Lung (tissue), 12 donors: ENCODE data around the gene CHST9. TPM values are rescaled to one million over a fixed set of nuclear protein-coding genes. Genes with fewer than 3 reads are reported as not detected.

Experiments
- ATAC-seq: fragments of 200-7000 bp; cut with Tn5 transposase; one replicate; pipeline ENCODE4 v1.9.1; 2020; ENCODE audit warnings: moderate number of reproducible peaks; ENCODE audit not compliant: insufficient read depth, low FRiP score
- DNase-seq, 3 donors: peaks; one replicate each; pipeline ENCODE4 v3.0.0-alpha.2; 2013 to 2017
- H3K27ac ChIP-seq, 2 donors: one replicate each; pipeline ENCODE4 v1.5.1; 2013; ENCODE audit warnings: mild to moderate bottlenecking in 2 of 2, moderate library complexity in 2 of 2, control low read depth in 1 of 2, inconsistent platforms in 1 of 2, low read depth in 1 of 2, low read length in 1 of 2
- H3K27me3 ChIP-seq, 3 donors: one replicate each; pipeline ENCODE4 v1.5.1; 2013; ENCODE audit warnings: low read length in 2 of 3; ENCODE audit not compliant: control insufficient read depth in 3 of 3, insufficient read depth in 3 of 3
- H3K36me3 ChIP-seq, 4 donors: one replicate each; pipeline ENCODE4 v1.5.1; 2013; ENCODE audit warnings: low read length in 4 of 4, mild to moderate bottlenecking in 1 of 4, moderate library complexity in 1 of 4; ENCODE audit not compliant: control insufficient read depth in 4 of 4, insufficient read depth in 4 of 4
- H3K4me1 ChIP-seq, 5 donors: one replicate each; pipeline ENCODE4 v1.5.1; 2013; ENCODE audit warnings: low read length in 5 of 5, mild to moderate bottlenecking in 2 of 5, moderate library complexity in 1 of 5; ENCODE audit not compliant: control insufficient read depth in 5 of 5, insufficient read depth in 5 of 5
- H3K4me3 ChIP-seq: one replicate; pipeline ENCODE4 v1.5.1; 2013; ENCODE audit warnings: mild to moderate bottlenecking, control low read depth, moderate library complexity
- H3K9ac ChIP-seq, 2 donors: one replicate each; pipeline ENCODE4 v1.5.1; 2013; ENCODE audit warnings: low read length in 2 of 2, control low read depth in 1 of 2; ENCODE audit not compliant: insufficient read depth in 1 of 2
- H3K9me3 ChIP-seq, 4 donors: one replicate each; pipeline ENCODE4 v1.5.1; 2013; ENCODE audit warnings: low read length in 3 of 4, mild to moderate bottlenecking in 1 of 4, moderate library complexity in 1 of 4; ENCODE audit not compliant: control insufficient read depth in 4 of 4, insufficient read depth in 3 of 4
- CTCF ChIP-seq: IDR thresholded peaks from 2 replicates; pipeline ENCODE4 v1.5.1; 2012; ENCODE audit warnings: mild to moderate bottlenecking; ENCODE audit errors: control extremely low read depth, extremely low read depth
- WGBS, 2 donors: extraction: QIAGEN DNeasy Blood & Tissue Kit; methylation state at CpG; one replicate each; pipeline ENCODE4 v1.1.7; 2013; 5-methylcytosine and 5-hydroxymethylcytosine counted together
- polyA plus RNA-seq, 2 donors: library from polyadenylated mRNA; stranded (reverse); fragments of 200-250 nt; gene quantifications; one replicate each; pipeline ENCODE4 v1.2.1, GENCODE V29; 2013
- total RNA-seq, 2 donors: library from RNA; depleted of rRNA in 1 of 2; stranded (reverse); fragments of >200 nt in 1 of 2; gene quantifications; one replicate each; pipeline ENCODE4 v1.2.1, GENCODE V29; 2014 to 2021
- donor health status: control.
- donor health status: control.
- donor health status: Bipolar disorder and iron deficiency.
- donor health status: healthy.
- donor health status: DM: yes; HTN: yes; CAD: no.

Gene CHST9
- total and polyA plus RNA-seq, 4 donors: 2.9 to 19.6 (median 9.8) TPM

GRCh38 chr18:27004056-27004829, 180.9 kb downstream of the CHST9 start:
- H3K36me3 ChIP-seq: no peaks in the 10 kb centered on the region
- ATAC-seq (no peak), DNase-seq (peak in 2 of 3 donors; percentile 49 to 56)
- no peak overlapping the region for H3K27ac ChIP-seq
- peaks cover 0 to 5% (median 0%) of the 10 kb centered on the region in 3 donors for H3K27me3 ChIP-seq
- H3K9me3 ChIP-seq: no peaks in the 10 kb centered on the region
- no peak overlapping the region for H3K9ac ChIP-seq
- H3K4me3 ChIP-seq: no peak overlapping the region
- H3K4me1 ChIP-seq: no peaks in the 10 kb centered on the region
- 66 to 67% methylated on average over 9 of the region's 9 CpGs for WGBS, 2 donors
- TF ChIP-seq CTCF: no peak

- no peak for DNase-seq
- no peak for ATAC-seq
- Histone ChIP-seq H3K36me3 (no peaks in the 10 kb centered on the region), H3K9ac (no peak overlapping the region), H3K9me3 (no peaks in the 10 kb centered on the region), H3K27me3 (no peaks in the 10 kb centered on the region), H3K4me1 (no peaks in the 10 kb centered on the region), H3K27ac (no peak overlapping the region), H3K4me3 (no peak overlapping the region)
- no peak for TF ChIP-seq CTCF
- WGBS, 2 donors: 30 to 52% methylated on average over 3 of the region's 3 CpGs
Observed at GRCh38 chr18:26999797-27000196, 185.3 kb downstream of the CHST9 start.

GRCh38 chr18:26993568-26993967, 191.5 kb downstream of the CHST9 start:
- Histone ChIP-seq H3K4me1 (no peaks in the 10 kb centered on the region), H3K9me3 (no peaks in the 10 kb centered on the region), H3K27me3 (no peaks in the 10 kb centered on the region), H3K27ac (no peak overlapping the region), H3K9ac (no peak overlapping the region), H3K4me3 (no peak overlapping the region), H3K36me3 (no peaks in the 10 kb centered on the region)
- WGBS, 2 donors: 84 to 86% methylated on average over 6 of the region's 6 CpGs
- TF ChIP-seq CTCF: no peak
- no peak for ATAC-seq
- no peak for DNase-seq
